Thyroid gland (tissue), 4 donors: ENCODE measurements around the gene RAP1A. TPM values are rescaled to one million over a fixed set of nuclear protein-coding genes. Genes with fewer than 3 reads are reported as not detected.

ENCODE experiments used
- DNase-seq, 2 donors: peaks; one replicate each; pipeline ENCODE4 v3.0.0-alpha.2; 2019
- H3K27ac ChIP-seq, 3 donors: fragments of 200-600 bp; sonication (generic); 1 replicate in 2 of 3; 2 replicates in 1 of 3; pipeline ENCODE4 v1.5.1; 2016 to 2019; ENCODE audit warnings: mild to moderate bottlenecking in 1 of 3, moderate library complexity in 1 of 3
- H3K27me3 ChIP-seq: fragments of 200-600 bp; sonication (generic); one replicate; pipeline ENCODE4 v1.5.1; 2019
- H3K36me3 ChIP-seq, 2 donors: fragments of 200-600 bp; sonication (generic); one replicate each; pipeline ENCODE4 v1.5.1; 2016 to 2019
- H3K4me1 ChIP-seq, 2 donors: fragments of 200-600 bp; sonication (generic); one replicate each; pipeline ENCODE4 v1.5.1; 2017 to 2019
- H3K4me3 ChIP-seq, 3 donors: fragments of 200-600 bp; sonication (generic); replicated peaks in 1 of 3; 1 replicate in 2 of 3; 2 replicates in 1 of 3; pipeline ENCODE4 v1.5.1; 2016; ENCODE audit warnings: mild to moderate bottlenecking in 1 of 3
- H3K9me3 ChIP-seq: fragments of 200-600 bp; sonication (generic); one replicate; pipeline ENCODE4 v1.5.1; 2017
- POLR2A ChIP-seq, 2 donors: fragments of 450-650 bp; IDR thresholded peaks; one replicate each; pipeline ENCODE4 v1.6.1; 2017; ENCODE audit warnings: antibody characterized with exemption in 2 of 2, mild to moderate bottlenecking in 2 of 2, moderate library complexity in 1 of 2
- WGBS, 2 donors: methylation state at CpG; one replicate each; pipeline ENCODE4 v1.1.5; 2017; 5-methylcytosine and 5-hydroxymethylcytosine counted together
- intact Hi-C: fragments of 100-400 bp; cut with DNase I; formaldehyde crosslinking; loops from one replicate; pipeline ENCODE4 v1.15.1; 2023
- total RNA-seq, 4 donors: library from RNA; depleted of rRNA; stranded (reverse); fragments of >200 nt; gene quantifications; one replicate each; pipeline ENCODE4 v1.2.3, GENCODE V29; 2016
- TF ChIP-seq, protein P1 (sequence below), 6 experiments: fragments of 200-600 bp in 3 of 6; fragments of 450-650 bp in 3 of 6; sonication (generic) in 3 of 6; IDR thresholded peaks; one replicate each; pipeline ENCODE4 v1.5.1; 2016 to 2019; ENCODE audit warnings: antibody characterized with exemption in 6 of 6, mild to moderate bottlenecking in 2 of 6, inconsistent platforms in 1 of 6, moderate library complexity in 1 of 6

RAP1A gene
- total RNA-seq, 4 donors from 2014 or later = 54.2 to 91.7 (median 71.9) TPM

DNA sequence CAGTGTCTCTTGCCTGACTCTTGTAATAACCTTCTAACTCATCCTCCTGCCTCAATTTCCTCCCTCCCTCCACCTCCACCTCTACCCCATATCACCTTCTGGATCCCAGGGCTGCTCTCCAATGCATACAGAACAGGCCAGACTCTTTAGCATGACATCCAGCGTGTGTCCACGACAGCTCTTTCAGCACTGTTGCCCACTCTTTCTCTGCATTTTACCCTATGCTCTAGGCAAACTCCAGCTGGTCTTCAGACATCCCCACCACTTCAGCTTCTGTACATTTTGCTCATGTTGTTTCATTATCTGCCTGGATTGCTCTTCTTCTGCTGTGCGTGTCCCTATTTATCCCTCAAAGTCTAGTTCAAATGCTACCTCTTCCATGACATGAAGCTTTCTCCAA is 114.8 kb downstream of the RAP1A start:
- no peaks in the 10 kb centered on the region for H3K9me3 ChIP-seq
- peaks cover 0 to 38% of the 10 kb centered on the region in 2 donors for H3K4me1 ChIP-seq
- no peaks in the 10 kb centered on the region for H3K36me3 ChIP-seq
- intact Hi-C loops = no loop called here
- TF ChIP-seq, protein P1, sequence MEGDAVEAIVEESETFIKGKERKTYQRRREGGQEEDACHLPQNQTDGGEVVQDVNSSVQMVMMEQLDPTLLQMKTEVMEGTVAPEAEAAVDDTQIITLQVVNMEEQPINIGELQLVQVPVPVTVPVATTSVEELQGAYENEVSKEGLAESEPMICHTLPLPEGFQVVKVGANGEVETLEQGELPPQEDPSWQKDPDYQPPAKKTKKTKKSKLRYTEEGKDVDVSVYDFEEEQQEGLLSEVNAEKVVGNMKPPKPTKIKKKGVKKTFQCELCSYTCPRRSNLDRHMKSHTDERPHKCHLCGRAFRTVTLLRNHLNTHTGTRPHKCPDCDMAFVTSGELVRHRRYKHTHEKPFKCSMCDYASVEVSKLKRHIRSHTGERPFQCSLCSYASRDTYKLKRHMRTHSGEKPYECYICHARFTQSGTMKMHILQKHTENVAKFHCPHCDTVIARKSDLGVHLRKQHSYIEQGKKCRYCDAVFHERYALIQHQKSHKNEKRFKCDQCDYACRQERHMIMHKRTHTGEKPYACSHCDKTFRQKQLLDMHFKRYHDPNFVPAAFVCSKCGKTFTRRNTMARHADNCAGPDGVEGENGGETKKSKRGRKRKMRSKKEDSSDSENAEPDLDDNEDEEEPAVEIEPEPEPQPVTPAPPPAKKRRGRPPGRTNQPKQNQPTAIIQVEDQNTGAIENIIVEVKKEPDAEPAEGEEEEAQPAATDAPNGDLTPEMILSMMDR (IDR thresholded peaks at IDR 0.05) = no peak
- TF ChIP-seq POLR2A (IDR thresholded peaks at IDR 0.05) = no peak
- no peaks in the 10 kb centered on the region for H3K27me3 ChIP-seq
- peak overlapping the region in 1 of 3 donors; percentile 49 for H3K27ac ChIP-seq
- 75 to 94% methylated on average over 3 of the region's 3 CpGs for WGBS, 2 donors
- no peak for DNase-seq
- H3K4me3 ChIP-seq = no peak overlapping the region

DNA sequence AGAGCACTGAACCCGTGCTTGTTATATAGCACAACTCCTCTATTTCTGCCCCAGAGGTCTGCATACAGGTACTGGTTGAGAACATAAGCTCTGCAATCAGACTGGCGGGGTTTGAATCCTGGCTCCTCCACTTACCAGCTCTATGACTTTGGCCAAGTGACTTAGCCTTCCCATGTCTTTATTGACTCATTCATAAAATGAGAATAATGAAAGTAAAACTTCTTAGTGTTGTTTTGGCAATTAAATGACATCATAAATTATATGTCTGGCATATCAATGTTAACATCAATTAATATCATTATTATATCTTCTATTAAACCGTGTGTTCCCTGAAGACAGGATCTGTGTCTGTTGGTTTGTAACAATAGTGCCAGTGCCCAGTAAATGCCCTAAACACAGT is 115.3 kb downstream of the RAP1A start:
- H3K36me3 ChIP-seq = no peaks in the 10 kb centered on the region
- H3K27ac ChIP-seq = no peak overlapping the region
- no peaks in the 10 kb centered on the region for H3K27me3 ChIP-seq
- H3K4me3 ChIP-seq = no peak overlapping the region
- H3K4me1 ChIP-seq = peaks cover 1 to 35% of the 10 kb centered on the region in 2 donors
- no peak for DNase-seq
- H3K9me3 ChIP-seq = no peaks in the 10 kb centered on the region
- intact Hi-C loops = no loop called here
- TF ChIP-seq POLR2A (IDR thresholded peaks at IDR 0.05) = no peak
- TF ChIP-seq, protein P1 (IDR thresholded peaks at IDR 0.05) = no peak
- WGBS, 2 donors = 91 to 92% methylated on average over 3 of the region's 3 CpGs

DNA sequence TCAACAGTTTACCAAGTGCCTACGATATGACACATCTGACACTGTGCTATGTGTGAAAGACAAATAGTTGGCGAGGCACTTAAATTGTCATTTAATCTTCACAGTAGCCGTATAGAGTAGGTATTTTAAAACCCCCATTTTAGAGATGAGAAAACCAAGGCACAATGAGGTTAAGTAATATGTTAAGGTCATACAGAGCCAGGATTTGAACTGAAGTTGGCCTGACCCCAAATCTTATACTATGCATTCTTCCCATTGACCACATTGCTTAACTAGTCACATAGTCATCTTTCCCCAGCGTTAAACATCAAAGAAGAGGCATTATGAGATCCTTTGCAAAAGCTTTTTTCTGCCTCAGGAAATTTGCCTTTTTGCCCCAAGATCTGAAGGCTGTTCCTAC is 115.7 kb downstream of the RAP1A start:
- Histone ChIP-seq H3K27ac (no peak overlapping the region), H3K27me3 (no peaks in the 10 kb centered on the region), H3K4me1 (peaks cover 6 to 36% of the 10 kb centered on the region in 2 donors), H3K9me3 (no peaks in the 10 kb centered on the region), H3K4me3 (no peak overlapping the region), H3K36me3 (no peaks in the 10 kb centered on the region)
- WGBS, 2 donors = 90 to 96% methylated on average over 4 of the region's 4 CpGs
- DNase-seq = no peak
- intact Hi-C loops = no loop called here
- TF ChIP-seq POLR2A (IDR thresholded peaks at IDR 0.05) = no peak
- TF ChIP-seq, protein P1 (IDR thresholded peaks at IDR 0.05) = no peak

DNA sequence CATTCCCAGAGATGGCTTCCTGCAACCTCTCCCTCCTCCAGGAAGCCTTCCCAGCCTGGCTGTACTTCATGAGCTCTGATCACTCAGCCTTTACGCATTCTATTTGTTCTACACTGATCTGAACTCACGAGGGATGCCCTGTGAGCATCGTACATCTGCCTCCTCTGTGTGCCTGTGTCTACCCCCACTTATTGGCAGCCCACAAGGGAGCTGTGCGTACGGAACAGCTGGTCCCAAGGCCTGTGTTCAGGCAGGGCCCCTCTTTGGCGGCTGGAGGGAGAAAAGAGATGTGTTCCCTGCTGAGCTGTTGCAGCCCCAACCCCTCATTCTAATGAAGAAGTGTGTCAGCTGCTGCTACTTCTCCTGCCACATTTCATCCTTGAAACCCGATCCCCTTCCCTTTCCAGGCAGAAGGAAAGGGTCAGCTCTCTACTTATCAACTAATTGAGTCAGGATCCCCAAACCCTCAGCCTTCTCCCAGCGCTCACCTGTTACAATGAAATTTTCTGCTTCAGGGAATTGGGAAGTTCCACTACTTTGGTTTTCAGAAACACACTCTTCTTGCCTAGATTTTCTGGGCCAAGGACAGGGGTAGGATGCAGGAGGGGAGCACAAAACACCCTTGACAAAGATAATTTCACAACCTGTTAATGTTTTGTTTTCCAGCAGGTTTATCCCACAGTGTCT is 116.4 kb downstream of the RAP1A start:
- no peaks in the 10 kb centered on the region for H3K36me3 ChIP-seq
- H3K9me3 ChIP-seq = no peaks in the 10 kb centered on the region
- 83 to 84% methylated on average over 8 of the region's 8 CpGs for WGBS, 2 donors
- TF ChIP-seq POLR2A (IDR thresholded peaks at IDR 0.05) = no peak
- TF ChIP-seq, protein P1 (IDR thresholded peaks at IDR 0.05) = no peak
- no peak overlapping the region for H3K27ac ChIP-seq
- H3K4me1 ChIP-seq = peaks cover 9 to 39% of the 10 kb centered on the region in 2 donors
- DNase-seq = no peak
- no peak overlapping the region for H3K4me3 ChIP-seq
- intact Hi-C loops = no loop called here
- no peaks in the 10 kb centered on the region for H3K27me3 ChIP-seq

DNA sequence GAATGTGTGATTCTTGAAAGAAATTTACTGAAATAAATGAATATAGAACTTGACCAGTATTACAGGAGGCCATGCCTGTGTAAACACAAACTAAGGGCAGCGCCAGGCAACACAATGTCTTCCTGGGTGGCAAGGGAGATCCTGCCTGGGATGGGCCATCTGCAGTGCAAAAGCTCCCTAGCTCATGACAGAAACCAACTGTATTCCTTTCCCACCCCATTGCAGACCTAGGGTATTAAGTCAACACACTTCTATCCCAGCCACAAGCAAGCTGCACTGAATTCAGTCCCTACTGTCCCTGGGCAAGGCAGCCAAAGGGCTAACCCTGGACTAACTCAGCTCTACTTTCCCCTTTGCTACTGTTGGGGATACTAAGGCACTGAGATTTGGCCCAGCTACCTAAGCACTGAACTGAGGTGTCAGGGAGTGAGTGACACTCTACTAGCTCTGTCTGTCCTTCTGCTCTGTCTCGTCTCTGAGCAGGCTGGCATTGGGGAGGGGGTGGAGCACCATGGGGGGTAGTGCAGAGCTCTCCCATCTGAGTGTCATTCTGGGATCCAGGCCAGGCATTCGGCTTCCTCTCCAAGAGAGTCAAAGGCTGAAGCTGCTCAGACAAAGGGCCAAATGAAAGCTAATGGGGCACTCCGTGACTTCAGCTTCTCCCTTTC is 117.1 kb downstream of the RAP1A start:
- H3K27ac ChIP-seq = no peak overlapping the region

More for the DNA sequence above, 117.1 kb downstream of the RAP1A start:
- H3K27me3 ChIP-seq = no peaks in the 10 kb centered on the region
- TF ChIP-seq POLR2A (IDR thresholded peaks at IDR 0.05) = no peak
- WGBS, 2 donors = 45 to 67% methylated on average over 4 of the region's 4 CpGs
- no peaks in the 10 kb centered on the region for H3K9me3 ChIP-seq
- no peak overlapping the region for H3K4me3 ChIP-seq
- intact Hi-C loops = no loop called here
- H3K36me3 ChIP-seq = no peaks in the 10 kb centered on the region
- DNase-seq = peak in 1 of 2 donors; percentile 20
- peaks cover 9 to 39% of the 10 kb centered on the region in 2 donors for H3K4me1 ChIP-seq
